HG03575 (cell line): ENCODE data around the gene TBCD.

Experiments
- ATAC-seq: cut with Tn5 transposase; IDR thresholded peaks from one replicate; pipeline ENCODE4 v1.9.1; 2021; ENCODE audit not compliant: unreplicated experiment, insufficient number of reproducible peaks, low FRiP score; ENCODE audit errors: extremely low read depth

Gene TBCD

DNA sequence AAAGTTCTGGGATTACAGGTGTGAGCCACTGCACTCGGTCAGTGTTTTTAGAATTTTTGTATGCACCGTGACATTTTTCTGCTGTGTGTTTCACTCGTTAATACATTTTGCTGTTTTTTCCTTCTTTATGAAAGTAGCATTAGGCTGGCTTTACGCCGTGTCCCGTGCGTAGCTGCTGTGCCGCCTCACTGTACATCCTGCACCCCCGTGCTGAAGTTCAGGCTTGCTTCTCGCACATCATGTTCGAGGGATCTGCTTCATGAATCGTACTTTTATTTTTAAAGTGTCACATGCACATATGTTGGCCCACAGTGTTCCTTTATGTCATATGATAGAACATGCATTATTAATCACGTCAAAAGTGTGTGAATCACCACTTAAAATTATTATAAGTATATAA lies 172.3 kb downstream of the TBCD start:
- ATAC-seq = no peak

DNA sequence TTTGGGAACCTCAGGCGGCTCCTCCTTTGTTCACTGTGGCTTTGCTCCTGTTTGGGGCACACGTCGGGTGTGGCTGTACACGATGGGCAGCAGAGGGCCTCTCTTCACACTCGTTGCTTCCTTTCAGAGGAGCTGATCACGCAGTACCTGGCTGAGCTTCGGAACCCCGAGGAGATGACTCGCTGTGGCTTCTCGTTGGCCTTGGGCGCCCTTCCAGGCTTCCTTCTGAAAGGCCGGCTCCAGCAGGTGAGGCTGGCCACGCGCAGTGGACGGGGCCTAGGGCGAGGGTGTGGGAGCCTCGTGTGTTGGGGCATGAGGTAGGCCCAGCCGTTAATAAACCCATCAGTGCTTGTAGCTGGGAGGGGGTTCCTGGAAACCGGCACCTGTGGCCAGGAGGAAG lies 172.9 kb downstream of the TBCD start:
- ATAC-seq = no peak

DNA sequence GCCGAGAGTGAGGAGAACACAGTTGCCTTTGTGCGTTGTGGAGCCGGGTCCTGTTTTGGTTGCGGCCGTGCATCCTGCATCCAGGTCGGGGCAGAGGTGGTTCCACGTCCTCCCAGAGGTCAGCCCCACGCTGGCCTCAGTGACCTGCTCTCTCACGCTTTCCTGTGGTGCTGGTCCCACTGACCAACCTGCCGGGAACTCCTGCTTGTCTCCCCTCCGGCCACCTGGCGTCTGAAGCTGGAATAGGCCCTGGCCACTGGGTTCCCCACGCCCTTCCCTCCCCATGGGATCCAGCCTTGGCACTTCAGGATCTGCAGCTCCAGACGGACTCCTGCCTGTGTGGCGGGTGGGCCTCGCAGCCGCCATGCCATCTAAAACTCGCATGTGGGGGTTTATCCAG lies 173.5 kb downstream of the TBCD start:
- ATAC-seq = no peak

- no peak for ATAC-seq
These were observed 174.2 kb downstream of the TBCD start for GRCh38 chr17:82926081-82926480.

DNA sequence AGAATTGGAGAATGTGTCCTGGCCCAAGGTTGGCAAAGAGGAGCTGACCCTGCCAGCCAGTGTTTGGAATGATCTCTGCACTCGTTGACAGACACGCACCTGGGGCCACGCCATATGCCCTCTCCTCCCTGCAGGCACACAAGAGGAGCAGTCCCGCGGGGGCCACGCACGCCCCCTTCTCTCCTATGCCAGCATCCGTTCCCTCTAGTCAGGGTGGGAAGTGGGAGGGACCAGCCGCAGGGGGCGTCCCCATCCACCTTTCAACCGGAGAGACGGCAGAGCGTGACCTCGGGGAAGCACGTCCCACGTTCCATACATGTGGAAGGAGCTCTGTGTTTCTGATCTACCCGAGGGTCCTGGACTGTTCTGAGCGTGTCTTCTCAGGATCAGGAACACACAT lies 174.9 kb downstream of the TBCD start:
- no peak for ATAC-seq

DNA sequence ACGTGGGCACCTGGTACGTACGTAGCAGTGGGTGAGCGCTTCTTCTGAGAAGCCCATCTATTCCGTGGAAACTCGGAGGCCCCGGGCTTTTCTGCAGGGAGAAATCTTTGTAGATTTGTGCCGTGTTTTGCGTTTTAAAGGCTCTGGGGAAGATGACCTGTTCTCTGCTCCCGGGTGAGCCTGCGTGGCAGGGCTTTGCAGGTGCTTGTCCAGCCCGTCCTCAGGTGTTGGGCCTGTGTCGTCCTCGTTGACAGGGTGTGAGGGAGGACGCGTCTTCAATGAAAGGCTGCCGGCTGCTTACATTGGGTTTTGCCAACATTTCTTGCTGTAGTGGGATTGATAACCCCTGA lies 175.4 kb downstream of the TBCD start:
- no peak for ATAC-seq

DNA sequence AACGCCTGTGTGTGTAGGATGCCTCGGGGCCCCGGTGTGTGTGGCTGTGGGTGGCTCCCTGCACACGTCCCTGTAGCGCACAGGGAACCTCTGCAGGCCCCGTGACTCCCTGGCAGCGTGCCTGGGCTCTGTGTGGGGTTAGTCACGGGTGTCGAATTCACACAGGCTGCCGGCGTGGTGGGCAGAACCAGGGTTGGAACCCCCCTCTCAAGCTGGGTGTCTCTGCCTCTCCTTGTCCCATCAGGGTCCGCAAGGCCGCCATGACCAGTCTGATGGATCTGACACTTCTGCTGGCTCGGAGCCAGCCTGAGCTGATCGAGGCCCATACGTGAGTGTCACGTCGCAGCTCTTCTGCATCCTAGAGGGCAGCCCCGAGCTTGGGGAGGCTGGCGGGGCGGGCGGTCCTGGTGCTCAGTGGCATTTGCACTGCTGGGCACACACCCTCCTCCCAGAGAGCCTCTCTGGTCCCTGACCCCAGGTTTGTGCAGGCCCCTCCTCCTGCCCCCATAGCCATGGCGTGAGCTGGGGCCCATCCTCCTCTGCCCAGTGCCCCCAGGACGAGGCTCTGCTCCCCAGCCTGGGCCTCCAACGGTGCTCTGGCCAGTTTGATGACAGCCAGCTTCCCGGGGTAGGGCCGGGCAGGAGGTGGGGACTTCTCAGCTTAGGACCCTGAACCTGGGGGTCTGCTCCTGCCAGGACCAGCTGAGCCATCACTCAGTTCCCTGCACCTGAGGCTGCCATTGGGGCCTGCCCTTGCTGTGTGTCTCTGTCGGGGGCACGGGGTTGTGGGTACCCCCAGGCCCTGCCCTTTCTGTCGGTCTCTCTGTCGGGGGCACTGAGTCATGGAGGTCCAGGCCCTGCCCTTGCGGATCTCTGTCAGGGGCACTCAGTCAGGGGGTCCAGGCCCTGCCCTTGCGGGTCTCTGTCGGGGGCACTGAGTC lies 176.1 kb downstream of the TBCD start:
- no peak for ATAC-seq

GRCh38 chr17:82929011-82929622 lies 177.3 kb downstream of the TBCD start:
- ATAC-seq = no peak

DNA sequence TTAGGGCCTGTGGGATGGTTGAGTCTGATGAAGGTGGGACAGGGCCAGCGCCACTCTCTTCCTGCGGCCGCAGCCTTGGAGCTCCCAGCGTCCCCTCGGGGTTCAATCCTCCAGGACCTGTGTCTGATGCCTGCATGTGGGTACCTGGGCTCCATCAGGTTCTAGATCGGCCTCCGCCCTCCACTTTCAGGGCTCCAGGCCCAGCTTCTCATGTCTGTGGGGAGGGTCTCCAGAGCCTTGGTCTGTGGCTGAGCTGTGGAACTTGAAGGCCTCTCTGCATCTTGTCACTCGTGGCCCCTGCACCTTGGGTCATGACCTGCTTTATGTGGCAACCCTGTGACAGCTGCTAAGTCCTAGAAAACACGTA lies 177.8 kb downstream of the TBCD start:
- no peak for ATAC-seq

GRCh38 chr17:82930043-82930923 lies 178.4 kb downstream of the TBCD start:
- ATAC-seq = no peak

- no peak for ATAC-seq
These were observed 179.2 kb downstream of the TBCD start for GRCh38 chr17:82930924-82931698.

DNA sequence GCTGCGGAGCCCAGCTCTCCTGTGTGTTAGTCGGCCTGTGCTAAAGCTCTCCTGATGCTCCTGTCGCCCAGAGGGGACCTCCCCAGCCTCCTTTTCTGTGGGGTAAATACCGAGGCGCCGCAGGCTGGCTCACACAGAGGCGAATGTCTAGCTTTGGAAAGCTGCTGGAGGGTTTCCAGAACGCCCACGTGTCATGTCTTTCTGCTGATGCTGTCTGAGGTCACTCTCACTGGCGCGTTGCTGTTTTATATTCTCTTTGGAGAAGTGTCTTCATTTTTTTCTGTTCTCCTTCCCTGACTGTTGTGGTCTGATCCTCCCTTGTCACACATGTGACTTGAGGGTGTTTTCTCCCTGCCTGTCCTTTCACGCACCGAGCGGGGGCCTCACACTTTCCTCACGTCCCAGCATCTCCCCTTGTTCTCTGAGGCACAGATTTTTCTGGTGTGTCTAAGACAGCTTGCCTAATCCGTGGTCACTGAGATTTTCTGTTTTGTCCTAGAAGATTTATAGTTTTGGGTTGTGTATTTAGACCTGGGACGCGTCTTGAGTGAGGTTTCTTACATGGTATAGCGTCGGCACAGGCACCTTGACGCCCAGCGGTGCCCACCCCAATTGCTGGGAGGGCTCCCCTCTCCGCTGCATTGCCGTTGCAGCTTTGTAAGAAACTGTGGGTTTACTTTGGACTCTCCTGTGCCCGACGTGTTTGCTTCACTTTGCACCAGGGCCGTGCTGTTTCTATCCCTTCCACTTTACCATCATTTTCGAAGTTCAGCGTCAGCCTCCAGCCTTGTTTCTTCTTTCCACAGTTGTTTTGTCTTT lies 180.0 kb downstream of the TBCD start:
- ATAC-seq = no peak

DNA sequence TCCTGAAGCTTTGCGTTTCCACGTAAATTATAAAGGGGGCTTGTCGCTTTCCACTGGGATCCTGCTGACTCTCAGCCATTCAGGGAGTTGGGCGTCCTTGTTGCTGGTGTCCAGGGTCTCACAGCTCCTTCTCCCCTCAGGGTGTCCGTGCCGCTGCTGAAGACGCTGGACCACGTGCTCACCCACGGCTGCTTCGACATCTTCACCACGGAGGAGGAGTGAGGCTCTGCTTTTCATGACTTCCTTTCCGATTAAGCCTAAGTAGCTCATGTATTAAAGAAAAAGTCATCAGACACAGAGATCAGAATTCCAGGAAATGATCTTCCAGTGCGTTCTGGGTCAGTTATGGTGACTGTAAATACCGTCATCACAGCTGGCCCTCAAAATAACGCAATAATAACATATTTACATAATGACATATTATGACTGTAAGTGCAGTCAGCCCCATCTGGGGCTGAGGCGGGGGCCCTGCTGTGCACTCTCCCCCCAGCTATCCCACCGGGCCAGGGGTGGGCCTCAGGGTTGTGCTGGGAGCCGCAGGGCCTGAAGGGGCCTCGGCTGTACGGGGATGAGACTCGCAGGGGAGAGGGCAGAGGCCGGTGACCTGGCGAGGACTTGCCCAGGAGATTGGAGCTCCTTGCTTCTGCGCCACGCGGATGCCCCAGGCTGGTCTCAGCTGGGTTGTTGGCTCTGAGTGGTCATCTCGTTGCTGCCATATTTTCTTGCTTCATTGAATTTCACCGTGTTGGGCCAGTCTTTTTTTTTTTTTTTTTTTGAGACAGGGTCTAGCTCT lies 180.8 kb downstream of the TBCD start:
- ATAC-seq = no peak

- no peak for ATAC-seq
These were observed 182.0 kb downstream of the TBCD start for GRCh38 chr17:82933911-82934310.

- ATAC-seq = no peak
These were observed 184.3 kb downstream of the TBCD start for GRCh38 chr17:82935966-82936767.

GRCh38 chr17:82936768-82937171 lies 184.9 kb downstream of the TBCD start:
- ATAC-seq = no peak
